HG03064 (cell line): ENCODE results near the gene RASSF8.

Experiments
- ATAC-seq: cut with Tn5 transposase; IDR thresholded peaks from one replicate; pipeline ENCODE4 v1.9.1; 2021; ENCODE audit warnings: low read depth; ENCODE audit not compliant: unreplicated experiment

RASSF8 gene

DNA sequence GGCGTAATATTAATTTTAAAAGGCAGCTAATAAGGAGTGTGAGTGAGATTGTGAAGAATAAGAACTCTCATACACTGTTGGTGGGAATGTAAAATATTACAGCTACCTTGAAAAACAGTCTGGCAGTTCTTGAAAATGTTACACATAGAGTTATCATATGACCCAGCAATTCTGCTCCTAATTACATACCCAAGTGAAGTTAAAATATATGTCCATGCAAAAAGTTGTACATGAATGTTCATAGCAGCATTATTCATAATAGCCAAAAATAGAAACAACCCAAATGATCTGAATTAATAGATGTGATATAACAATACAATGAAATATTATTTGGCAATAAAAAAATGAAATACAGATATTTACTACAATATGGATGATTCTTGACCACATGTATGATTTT, 68.2 kb downstream of the RASSF8 start:
- ATAC-seq, result no peak

DNA sequence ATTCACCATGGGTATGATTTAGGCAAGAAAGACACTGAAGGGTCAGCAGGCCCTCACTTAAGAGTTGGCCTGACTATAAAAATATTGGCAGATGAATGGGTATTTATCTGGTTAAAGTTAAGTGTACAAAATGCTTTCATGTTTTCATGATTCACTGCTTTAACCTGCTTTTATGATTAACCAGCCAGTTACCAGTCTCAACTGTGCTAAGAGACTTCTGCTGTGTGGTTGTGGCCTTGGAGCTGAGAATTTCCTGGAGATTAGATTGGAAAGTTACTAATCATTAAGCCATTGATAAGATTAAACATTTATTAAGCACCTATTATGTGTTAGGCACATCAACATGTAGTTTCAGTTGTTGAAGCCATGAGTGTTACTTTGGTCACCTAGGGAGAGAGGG, 68.9 kb downstream of the RASSF8 start:
- ATAC-seq, result no peak

DNA sequence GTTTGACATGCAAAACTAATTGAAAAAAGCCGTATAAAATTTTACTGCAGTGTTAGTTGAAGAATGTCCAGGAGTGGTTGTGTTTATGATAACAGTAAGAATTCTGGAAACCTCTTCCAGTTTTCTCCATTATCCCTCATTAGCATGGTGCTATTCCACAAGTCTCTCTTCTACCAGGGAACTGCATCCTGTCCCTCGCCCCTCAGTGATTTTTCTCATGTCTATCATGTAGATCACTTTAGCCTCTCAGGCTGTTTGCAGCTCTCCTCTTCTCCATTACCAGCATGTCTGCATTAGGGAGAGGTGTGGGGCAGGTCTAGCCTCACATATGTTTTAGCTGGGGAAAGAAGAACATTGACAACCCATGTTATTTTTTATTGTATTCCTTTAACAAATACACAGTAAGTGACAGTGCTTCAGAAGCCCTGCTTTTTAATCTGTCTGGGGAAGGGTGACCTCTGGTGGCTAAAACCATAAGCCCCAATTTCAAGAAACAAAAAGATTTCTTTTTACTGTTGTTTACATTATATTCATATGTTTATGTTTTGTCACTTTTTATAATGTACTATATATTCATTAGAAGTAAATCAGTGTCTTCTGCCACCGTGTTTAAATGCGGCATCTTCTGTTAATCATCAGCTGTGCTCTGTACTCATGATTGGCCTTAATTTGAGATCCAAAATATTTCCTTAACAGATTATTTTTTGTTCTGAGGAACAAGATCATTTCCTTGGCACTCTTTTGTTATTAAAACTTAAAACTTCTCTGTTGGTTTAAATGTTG, 70.7 kb downstream of the RASSF8 start:
- ATAC-seq, result no peak

DNA sequence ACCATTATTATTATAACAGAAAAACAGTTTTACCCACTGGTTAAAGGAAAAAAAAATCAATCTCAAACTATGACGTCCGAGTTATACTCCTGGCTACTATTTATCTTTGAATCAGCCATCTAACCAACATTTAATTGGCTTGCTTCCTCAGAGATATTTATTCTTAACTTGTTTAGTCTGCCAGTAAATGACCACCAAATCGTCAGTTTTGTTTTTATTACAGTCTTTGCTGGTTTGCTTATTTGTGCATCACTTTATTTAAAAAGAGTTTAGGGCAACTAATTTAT, 71.2 kb downstream of the RASSF8 start:
- no peak for ATAC-seq

DNA sequence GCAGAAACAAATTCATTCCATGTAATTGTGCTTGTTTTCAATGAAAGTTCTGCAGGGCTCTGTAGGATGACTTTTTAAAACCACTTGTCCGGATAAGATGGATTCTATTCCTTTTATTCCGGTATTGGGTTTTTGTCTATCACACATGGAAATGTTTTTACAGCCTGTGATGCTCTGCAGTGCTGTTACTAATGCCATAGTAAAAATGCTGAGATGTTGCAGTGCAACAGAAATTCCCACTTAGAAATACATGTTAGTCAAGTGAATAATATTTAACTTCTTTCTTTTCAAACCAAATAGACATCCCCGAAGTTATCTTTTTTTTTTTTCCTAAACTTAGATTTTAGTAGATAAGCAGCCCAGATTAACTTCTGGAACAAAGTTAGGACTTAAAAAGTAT, 71.9 kb downstream of the RASSF8 start:
- ATAC-seq, result no peak

DNA sequence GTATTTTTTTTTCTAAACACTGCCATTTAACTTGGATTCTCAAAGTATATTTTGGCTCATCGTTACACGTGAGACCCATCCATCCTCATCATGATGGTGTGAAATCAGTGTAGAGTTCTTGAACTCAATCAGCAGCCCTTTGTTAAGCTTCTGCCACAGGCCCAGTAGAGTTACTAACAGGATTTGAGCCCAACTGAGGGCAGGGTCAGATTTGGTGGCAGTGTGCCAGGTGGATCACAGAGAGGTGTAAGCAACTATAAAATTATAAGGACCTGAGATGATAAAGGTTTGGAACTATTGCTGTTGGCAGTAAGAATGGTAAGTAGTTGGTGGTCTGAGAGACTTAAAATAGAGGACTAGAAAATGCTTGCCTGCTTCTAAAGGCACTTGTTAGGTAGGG, 72.8 kb downstream of the RASSF8 start:
- no peak for ATAC-seq

DNA sequence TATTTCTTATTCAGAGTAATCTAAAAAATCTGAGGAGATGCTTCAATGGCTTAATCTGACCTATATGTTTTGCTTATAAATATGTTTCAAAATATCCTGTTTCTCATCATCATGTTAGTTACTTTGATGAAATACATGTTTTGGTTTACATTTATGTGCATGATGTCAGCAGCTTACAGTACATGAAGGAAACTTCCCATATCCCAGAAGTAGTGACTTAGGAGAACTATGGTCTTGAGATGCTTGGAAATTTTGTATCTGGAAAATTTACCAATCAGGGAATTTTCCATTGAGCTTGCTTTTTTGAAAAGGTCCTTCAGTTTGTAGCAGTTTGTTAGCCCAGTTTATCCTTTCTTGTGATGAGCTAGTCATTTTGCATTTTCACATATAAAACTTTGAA, 73.3 kb downstream of the RASSF8 start:
- ATAC-seq, result no peak

DNA sequence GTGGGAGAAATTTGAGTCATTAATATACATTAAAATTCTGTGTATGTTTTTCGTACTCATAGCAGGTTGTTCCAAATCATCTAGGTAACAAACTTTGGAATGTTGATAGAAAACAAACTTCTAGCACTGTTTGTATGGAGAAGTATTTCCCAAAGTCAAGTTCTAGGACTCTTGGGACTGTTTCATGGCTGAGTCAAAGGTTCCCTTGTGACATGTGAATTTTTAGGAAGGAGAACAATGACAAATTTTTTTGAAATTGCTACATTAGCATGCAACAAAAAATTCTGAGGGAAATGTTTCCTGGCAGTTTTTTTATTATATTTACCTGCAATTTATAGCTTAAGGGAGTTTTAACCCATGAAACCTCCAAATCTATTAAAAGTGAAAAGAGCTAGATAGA, 73.8 kb downstream of the RASSF8 start:
- no peak for ATAC-seq

DNA sequence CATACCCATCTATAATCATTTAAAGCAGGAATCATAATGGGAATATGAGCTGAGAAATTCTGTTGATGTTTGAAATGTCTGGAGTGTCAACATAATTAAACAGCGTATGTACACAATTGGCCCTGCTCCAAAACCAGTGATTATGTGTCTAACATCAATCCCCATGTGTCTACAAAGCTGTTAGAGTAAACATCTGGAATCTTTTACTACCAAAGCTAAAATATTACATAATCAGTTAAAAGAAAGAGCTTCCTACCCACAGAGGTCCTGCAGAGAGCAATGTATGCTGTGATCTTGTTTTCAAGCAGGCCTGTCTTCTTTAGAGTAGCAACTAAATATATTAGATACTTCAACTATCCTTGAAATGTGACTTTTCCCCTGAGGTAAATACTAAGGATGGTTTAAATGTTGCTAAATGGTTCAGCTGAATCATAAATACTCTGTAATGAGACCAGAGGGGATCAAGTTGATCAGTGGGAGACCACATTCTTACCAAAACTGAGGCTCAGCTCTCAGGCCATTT, 74.3 kb downstream of the RASSF8 start:
- no peak for ATAC-seq

DNA sequence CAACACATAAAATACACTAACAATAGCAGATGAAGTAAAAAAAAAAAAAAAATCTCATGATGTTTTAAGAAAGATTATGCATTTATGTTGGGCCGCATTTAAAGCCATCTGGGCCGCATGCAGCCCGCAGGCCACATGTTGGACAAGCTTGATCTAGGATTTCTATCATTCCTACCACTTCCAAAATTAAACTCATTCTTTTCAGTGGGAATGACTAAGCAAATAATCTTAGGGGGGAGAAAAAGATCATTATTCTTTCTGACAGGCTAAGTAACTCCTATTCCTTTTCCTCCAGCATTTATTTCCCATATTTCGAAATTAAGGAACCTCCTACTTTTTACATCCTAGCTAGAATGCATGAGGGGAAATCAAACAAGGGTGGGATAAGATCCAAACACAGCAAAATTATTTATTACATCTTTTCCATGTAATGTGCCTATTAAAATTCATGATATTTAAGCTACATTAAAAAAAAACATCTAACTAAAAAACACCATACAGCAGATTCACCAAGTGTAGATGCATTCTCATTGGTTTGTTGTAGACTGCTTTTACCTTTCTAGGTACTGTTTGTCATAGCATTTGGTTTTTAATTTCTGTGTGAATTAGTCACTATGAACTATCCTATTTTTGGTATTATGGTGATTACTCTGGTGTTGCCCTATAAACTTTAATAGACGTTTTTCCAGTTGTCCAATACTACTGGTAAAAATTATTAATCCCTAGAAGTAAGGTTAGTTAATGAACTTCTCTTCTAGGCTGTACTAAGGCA, 76.1 kb downstream of the RASSF8 start:
- ATAC-seq, result no peak

DNA sequence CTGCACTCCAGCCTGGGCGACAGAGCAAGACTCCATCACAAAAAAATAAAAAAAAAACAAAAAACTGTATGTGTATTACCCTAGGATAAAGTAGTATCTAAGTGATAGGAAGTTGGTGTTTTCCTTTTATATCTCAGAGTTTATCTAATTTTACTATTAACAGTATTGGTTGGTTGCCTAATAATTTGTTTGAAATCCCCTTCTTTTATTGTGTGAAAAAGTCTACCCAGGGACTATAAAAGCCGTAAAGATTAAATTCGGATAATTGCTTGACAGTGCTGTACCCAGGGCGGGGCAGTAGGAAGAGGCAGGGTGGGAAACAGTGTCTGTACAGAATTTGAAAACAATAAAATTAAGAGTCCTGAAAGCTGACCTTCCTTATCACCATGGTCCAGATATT, 78.4 kb downstream of the RASSF8 start:
- ATAC-seq, result no peak

DNA sequence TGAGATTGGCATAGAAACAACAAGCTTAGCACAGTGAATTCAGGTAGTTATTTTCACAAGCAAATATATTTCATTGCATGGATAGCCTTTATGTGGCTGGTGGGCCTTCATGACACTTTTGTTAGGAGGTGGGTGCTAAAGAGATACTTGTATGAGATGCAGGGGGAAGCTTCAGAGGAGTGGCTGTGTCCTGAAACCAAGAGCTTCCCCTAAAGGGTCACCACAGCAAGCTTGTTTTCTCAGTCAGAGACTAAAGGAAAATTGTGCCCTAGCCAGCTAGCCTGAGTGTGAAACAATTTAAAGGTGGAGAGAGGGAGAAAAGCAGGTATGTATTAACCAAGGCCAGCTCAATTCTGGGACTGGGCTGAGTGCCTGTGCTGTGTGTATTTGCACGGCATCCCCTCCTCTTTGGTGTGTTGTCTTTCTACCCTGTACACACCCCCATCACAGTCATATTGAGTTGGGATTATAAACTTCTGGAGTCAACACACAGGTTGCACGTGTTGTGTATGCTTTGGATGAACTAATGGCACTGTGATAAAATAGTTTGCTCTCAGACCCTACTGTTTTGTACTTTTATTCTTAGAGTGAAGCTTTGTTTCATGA, 79.2 kb downstream of the RASSF8 start:
- ATAC-seq, result no peak

DNA sequence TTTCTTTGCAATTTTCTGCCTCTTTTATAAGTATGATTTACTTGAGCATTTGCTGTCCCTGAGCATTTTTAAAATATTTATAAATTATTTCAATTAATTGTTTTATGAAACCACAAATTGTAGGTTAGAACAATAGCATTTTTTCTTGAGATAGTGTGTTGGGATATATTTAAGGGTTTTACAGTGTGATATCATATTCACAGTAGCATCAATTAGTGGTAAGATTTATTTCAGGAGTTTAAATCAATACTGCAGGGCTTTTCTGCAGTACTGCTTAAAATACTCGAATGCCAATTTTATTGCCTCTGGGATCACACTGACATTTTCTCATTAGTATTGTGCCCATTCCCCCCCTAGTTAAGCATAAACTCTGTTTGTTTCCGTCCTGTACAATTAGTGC, 84.2 kb downstream of the RASSF8 start:
- ATAC-seq, result no peak

DNA sequence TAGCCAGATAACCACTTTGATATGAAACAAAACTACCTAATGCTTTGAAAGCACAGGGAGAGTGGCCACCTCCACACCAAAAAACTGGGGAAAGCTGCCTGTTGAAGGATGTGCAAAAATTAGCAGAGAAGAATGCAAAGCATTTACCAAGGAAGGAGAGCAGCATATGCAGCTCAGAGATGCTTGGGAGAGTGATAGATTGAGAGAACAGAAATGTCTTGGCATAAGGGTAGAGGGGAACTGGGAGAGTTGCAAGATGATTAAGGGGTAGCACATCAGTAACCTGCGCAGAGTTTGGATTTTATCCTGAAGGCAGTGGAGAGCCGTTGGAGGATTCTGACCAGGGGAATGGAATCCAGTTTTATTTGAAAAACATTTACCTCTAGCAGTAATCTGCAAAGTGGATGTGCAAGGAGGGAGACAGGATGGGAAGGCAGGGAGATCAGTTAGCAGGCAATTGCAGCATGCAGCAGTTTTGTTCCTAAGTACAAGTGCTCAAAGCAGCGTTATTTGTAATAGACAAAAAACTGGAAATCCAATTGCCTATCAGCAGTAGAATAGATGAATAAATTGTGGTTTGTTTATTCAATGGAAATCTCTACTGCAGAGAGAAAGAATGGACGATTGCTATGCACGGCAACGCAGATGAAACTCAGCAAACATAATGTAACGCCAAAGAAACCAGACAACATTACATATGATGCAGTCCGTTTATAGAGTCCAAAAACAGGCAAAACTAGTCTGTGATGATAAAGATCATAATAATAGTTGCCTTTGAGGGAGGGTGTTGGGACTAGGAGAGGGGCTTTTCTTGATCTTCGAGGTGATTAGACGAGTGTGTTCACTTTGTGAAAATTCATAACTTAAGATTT, 84.9 kb downstream of the RASSF8 start:
- no peak for ATAC-seq

DNA sequence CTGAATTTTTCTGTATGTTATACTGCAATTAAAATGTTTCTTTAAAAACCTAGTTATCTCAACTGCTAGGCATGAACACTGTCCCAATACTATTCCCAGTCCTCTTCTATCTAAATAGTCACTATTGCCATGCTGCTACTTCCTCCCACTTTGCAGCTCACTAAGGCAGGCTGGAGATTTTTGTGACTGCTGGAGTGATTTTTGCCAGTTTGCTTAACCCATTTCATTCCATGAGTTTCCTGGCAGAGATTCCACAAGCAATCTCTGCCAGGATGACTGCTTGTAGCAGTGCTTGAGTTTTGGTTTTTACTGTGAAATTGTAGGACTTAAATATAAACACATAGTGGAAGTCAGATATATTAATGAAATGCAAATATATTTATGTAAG, 85.5 kb downstream of the RASSF8 start:
- no peak for ATAC-seq

DNA sequence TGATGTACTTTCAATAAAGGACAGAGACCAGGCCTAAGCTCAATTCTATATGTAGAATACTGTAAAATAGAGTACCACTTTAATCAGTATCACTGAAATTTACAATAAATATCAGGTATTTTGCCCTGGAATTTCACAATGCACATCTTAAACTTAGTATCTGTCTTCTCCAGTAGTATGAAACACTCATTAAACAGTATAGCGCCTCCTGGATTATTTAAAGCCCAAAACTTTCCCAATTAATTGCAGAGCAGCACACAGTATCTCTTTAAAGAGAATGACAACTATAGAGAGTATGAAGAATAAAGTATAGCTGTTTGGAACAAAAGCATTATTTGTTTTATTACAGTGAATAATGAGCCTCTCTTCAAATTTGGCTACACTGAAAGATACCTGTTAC, 86.1 kb downstream of the RASSF8 start:
- ATAC-seq, result no peak

DNA sequence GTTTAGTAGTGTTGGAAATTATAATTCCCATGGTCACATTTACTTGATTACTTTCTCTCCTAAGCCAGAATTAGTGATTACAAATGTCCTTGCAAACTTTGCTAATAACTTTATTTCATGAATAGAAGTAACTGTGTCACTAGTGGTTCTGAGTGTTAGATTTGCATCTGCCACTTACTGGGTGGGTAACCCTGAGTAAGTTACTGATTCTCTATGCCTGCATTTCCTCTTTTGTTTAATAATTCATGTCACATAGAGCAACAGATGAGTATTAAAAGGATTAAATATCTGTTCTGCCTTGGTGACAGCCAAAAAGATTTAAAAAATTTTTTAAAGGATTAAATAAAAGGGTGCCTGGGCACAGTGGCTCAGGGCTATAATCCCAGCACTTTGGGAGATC, 87.7 kb downstream of the RASSF8 start:
- no peak for ATAC-seq

DNA sequence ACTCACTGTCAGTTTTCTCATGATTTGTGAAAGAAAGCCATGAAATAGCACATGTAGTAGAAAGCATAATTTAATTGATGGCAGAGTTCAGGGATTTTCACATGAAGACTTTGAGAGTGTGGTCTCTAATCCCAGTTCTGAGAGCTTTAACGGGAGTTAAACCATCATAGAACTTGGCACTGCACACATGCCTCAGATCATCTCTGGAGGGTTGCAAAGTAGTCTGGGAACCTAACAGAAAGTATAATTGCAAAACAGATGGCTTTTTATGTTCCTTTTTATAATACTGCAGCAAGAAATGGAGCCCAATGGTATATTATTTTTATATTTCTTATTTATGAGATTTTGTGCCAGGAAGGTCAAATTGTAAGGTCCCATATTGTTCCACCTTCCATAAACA, 88.4 kb downstream of the RASSF8 start:
- ATAC-seq, result no peak

DNA sequence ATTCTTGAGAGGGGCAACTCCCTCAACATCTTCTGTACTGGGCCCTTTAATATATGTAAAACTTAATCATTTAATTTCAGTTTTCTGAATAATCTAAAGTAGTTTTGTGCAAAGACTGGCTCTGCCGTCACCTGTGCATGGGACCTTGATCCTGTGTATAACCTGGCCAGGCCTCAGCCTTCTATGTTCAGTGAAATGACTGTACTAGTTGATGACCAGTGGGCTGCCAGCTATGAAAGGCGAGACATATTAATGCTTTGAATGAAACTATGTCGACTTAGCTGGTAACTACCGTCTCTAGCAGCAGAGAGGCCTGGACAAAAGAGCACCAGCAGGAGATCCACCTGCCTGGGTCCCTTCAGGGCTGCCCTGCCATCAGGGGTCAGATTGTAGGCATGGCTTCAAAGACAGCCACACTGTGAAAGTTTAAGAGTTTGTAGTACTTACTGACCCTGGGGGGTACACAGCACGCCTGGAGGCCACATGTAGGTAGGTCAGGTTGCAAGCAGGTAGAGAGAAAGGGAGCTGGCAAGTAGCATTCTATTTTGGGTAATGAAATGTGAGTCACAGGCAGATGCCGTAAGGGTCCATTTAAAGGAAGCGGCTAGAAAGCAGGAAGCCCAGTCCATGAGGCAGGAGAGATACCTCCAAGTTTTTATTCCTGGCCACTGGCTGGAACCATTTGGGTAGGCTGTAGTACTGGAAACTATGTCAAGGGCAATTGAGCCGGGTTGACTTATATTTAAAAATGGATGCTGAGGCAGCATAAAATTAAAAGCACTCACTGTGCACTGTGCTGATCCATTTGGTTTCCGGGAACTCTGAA, 89.1 kb downstream of the RASSF8 start:
- no peak for ATAC-seq

DNA sequence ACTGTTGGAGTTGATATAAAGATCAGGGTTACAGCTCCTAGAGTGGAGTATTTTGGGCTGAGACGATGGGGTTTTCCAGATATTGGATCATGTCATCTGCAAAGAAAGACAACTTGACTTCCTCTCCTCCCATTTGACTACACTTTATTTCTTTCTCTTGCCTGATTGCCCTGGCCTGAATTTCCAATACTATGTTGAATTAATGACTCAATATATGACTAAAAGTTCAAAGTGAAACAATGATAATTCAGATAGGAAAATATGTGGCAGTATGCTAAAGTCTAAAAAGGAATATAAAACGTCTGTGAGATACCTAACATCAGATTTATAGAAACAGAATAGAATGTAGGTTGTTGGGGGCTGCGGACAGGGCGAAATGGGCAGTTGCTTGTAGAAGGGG, 94.2 kb downstream of the RASSF8 start:
- no peak for ATAC-seq
